Measurements from ENCODE around the gene ETV4. TPM values are rescaled to one million over a fixed set of nuclear protein-coding genes. Genes with fewer than 3 reads are reported as not detected.

The ETV4 gene
- total and polyA plus RNA-seq, 2 of the 13 experiments (the other 11 are each of a cell fraction or from before 2014, with no cell fraction given) = 128 to 330 TPM

- TF ChIP-seq ZBTB40 (IDR thresholded peaks at IDR 0.05) = no peak
- TF ChIP-seq ZBTB40 (CRISPR knock-in tag; IDR thresholded peaks at IDR 0.05) = no peak
- TF ChIP-seq ZNF580 (CRISPR knock-in tag; IDR thresholded peaks at IDR 0.05; ENCODE audit: borderline replicate concordance, low read depth) = peak; percentile 96
- TF ChIP-seq ARID4A (CRISPR knock-in tag; IDR thresholded peaks at IDR 0.05; ENCODE audit: borderline replicate concordance) = peak; percentile 88; the same call in 1 of the 2 replicates
- no peak for TF ChIP-seq SRF (IDR thresholded peaks at IDR 0.05; ENCODE audit: low read depth, low read length)
- no peak for TF ChIP-seq ZNF883 (CRISPR knock-in tag; IDR thresholded peaks at IDR 0.05; ENCODE audit: not compliant biosample characterization)
- peak; percentile 74 for TF ChIP-seq ZNF574 (CRISPR knock-in tag; IDR thresholded peaks at IDR 0.05)
- TF ChIP-seq ZNF235 (CRISPR knock-in tag; IDR thresholded peaks at IDR 0.05; ENCODE audit: borderline replicate concordance) = no peak
Measured at GRCh38 chr17:43530288-43531081, 15.7 kb downstream of the ETV4 start (continued).
